Endothelial cell of umbilical vein (primary cell): ENCODE results near the gene OR4E1. TPM values are rescaled to one million over a fixed set of nuclear protein-coding genes. Genes with fewer than 3 reads are reported as not detected.

Source experiments
- BruUV-seq: library from RNA; stranded (reverse); fragments of 400-500 nt; replicated peaks from 2 replicates; lab custom pipeline; 2021; lab: Mats Ljungman, UMichigan
- CTCF ChIA-PET: fragments of 300-600, 350-600 bp; sonication (Branson Sonifier 250); formaldehyde crosslinking; loops from one replicate; lab custom pipeline; 2021; ENCODE audit warnings: antibody characterized with exemption, inconsistent platforms; lab: Charles Lee
- POLR2A ChIA-PET: fragments of 300-600, 350-600 bp; sonication (Branson Sonifier 250); formaldehyde crosslinking; loops from one replicate; lab custom pipeline; 2021; ENCODE audit warnings: antibody characterized with exemption, inconsistent platforms; lab: Charles Lee
- DNase-seq: peaks from one replicate; pipeline ENCODE4 v3.0.0-alpha.2; 2011; ENCODE audit warnings: low read depth, low spot score
- FAIRE-seq: peaks from 2 replicates; lab custom pipeline; 2011; peaks lifted over from hg19 to GRCh38; lab: Jason Lieb, UNC
- H2AFZ ChIP-seq: 2 replicates; pipeline ENCODE4 v1.6.0; 2012; ENCODE audit warnings: low read depth, low read length, control low read depth, inconsistent platforms
- H3K27ac ChIP-seq: 2 replicates; pipeline ENCODE4 v1.5.1; 2011; ENCODE audit warnings: low read depth, mild to moderate bottlenecking, control low read depth, low read length, moderate library complexity; ENCODE audit not compliant: insufficient read depth
- H3K27me3 ChIP-seq, 2 experiments: 2 replicates each; pipeline versions ENCODE4 v1.6.0 to v1.6.1; 2011; ENCODE audit warnings: low read length in 2 of 2, mixed read lengths in 1 of 2; ENCODE audit not compliant: control insufficient read depth in 2 of 2, insufficient read depth in 2 of 2
- H3K36me3 ChIP-seq, 2 experiments: 2 replicates in 1 of 2; 3 replicates in 1 of 2; pipeline ENCODE4 v1.5.1; 2011; ENCODE audit warnings: low read length in 2 of 2, mild to moderate bottlenecking in 1 of 2, moderate library complexity in 1 of 2; ENCODE audit not compliant: control insufficient read depth in 2 of 2, insufficient read depth in 2 of 2; ENCODE audit errors: extremely low read depth in 1 of 2
- H3K4me1 ChIP-seq: 3 replicates; pipeline ENCODE4 v1.5.1; 2011; ENCODE audit warnings: mild to moderate bottlenecking, low read length; ENCODE audit not compliant: control insufficient read depth, insufficient read depth; ENCODE audit errors: extremely low read depth
- H3K4me2 ChIP-seq: 2 replicates; pipeline ENCODE4 v1.6.1; 2011; ENCODE audit warnings: low read length, control low read depth, mixed read lengths; ENCODE audit not compliant: insufficient read depth
- H3K4me3 ChIP-seq, 3 experiments: fragments of 200-600 bp in 1 of 3; sonication (generic), shearing (Covaris generic) in 1 of 3; replicated peaks in 1 of 3; 2 replicates each; pipeline ENCODE4 v1.5.1; 2011 to 2016; ENCODE audit warnings: control low read depth in 3 of 3, low read length in 3 of 3, mild to moderate bottlenecking in 2 of 3, inconsistent platforms in 1 of 3, low read depth in 1 of 3, moderate library complexity in 1 of 3; ENCODE audit not compliant: insufficient read depth in 1 of 3
- H3K79me2 ChIP-seq: 2 replicates; pipeline ENCODE4 v1.6.0; 2012; ENCODE audit warnings: low read length, inconsistent platforms; ENCODE audit not compliant: control insufficient read depth, insufficient read depth
- H3K9ac ChIP-seq: replicated peaks from 2 replicates; pipeline ENCODE3; 2011; ENCODE audit warnings: low read length, control low read depth; ENCODE audit not compliant: insufficient read depth; ENCODE audit errors: extremely low read depth
- H3K9me1 ChIP-seq: replicated peaks from 3 replicates; pipeline ENCODE4 v1.6.0; 2011; ENCODE audit warnings: mild to moderate bottlenecking, low read length; ENCODE audit not compliant: control insufficient read depth, insufficient read depth; ENCODE audit errors: extremely low read depth
- H3K9me3 ChIP-seq: replicated peaks from 2 replicates; pipeline ENCODE4 v1.5.1; 2012; ENCODE audit warnings: low read length, inconsistent platforms; ENCODE audit not compliant: control insufficient read depth, insufficient read depth
- H4K20me1 ChIP-seq: replicated peaks from 2 replicates; pipeline ENCODE3; 2011; ENCODE audit warnings: mild to moderate bottlenecking, low read length; ENCODE audit not compliant: control insufficient read depth, insufficient read depth; ENCODE audit errors: extremely low read depth
- EZH2 ChIP-seq: IDR thresholded peaks from 2 replicates; pipeline ENCODE4 v1.6.1; 2012; ENCODE audit warnings: borderline replicate concordance, low read depth, mild to moderate bottlenecking, moderate library complexity, low read length, inconsistent platforms; ENCODE audit not compliant: severe bottlenecking
- FOS ChIP-seq: IDR thresholded peaks from 2 replicates; pipeline ENCODE4 v1.6.1; 2011; ENCODE audit warnings: mild to moderate bottlenecking, low read length, moderate library complexity, borderline replicate concordance; ENCODE audit not compliant: insufficient read depth
- GATA2 ChIP-seq: IDR thresholded peaks from 2 replicates; pipeline ENCODE4 v1.7.0; 2011; ENCODE audit warnings: low read depth, mild to moderate bottlenecking, moderate library complexity, mixed read lengths, low read length; ENCODE audit not compliant: insufficient read length, insufficient read depth
- JUN ChIP-seq: IDR thresholded peaks from 2 replicates; pipeline ENCODE4 v1.6.1; 2011; ENCODE audit warnings: borderline replicate concordance, low read depth; ENCODE audit not compliant: insufficient read length, insufficient read depth
- MYC ChIP-seq: IDR thresholded peaks from one replicate; pipeline ENCODE4 v1.6.1; 2011; ENCODE audit warnings: mild to moderate bottlenecking, low read depth, low read length
- POLR2A ChIP-seq: IDR thresholded peaks from 2 replicates; pipeline ENCODE4 v1.6.1; 2012; ENCODE audit warnings: low read depth, mild to moderate bottlenecking, control low read depth, low read length
- POLR2AphosphoS5 ChIP-seq: IDR thresholded peaks from 2 replicates; pipeline ENCODE4 v1.6.1; 2012; ENCODE audit warnings: low read depth, mild to moderate bottlenecking, control low read depth, low read length, moderate library complexity; ENCODE audit not compliant: insufficient read depth
- dilution Hi-C: fragments of 300-500 bp; cut with MboI; formaldehyde crosslinking; loops from one replicate; pipeline ENCODE4 v1.15.0; 2019; ENCODE audit warnings: low sequenced_read_pairs; ENCODE audit not compliant: extremely low pct_ligation_motif_present
- intact Hi-C: fragments of 100-400 bp; cut with micrococcal nuclease; formaldehyde crosslinking; loops from one replicate; pipeline ENCODE4 v1.10.0; 2022
- polyA plus RNA-seq, 4 experiments: library from polyadenylated mRNA; depleted of rRNA in 3 of 4; stranded (reverse) in 3 of 4; unstranded in 1 of 4; fragments of >200 nt; gene quantifications; 2 replicates each; pipeline versions ENCODE4 v1.2.1 to v1.2.3, GENCODE V29; 2011 to 2012; ENCODE audit warnings: missing spikeins in 1 of 4
- total RNA-seq: library from RNA; stranded (reverse); gene quantifications from 2 replicates; pipeline ENCODE4 v1.2.3, GENCODE V29; 2021
- TF ChIP-seq, protein P1 (sequence below): IDR thresholded peaks from 2 replicates; pipeline ENCODE4 v1.6.1; 2011; ENCODE audit not compliant: insufficient read depth, insufficient read length
- TF ChIP-seq, protein P2 (sequence below), 2 donors: IDR thresholded peaks; 1 replicate in 1 of 2; 2 replicates in 1 of 2; pipeline ENCODE4 v1.5.1; 2011; ENCODE audit warnings: low read length in 2 of 2, mild to moderate bottlenecking in 2 of 2, moderate library complexity in 2 of 2, control low read depth in 1 of 2, inconsistent platforms in 1 of 2, low read depth in 1 of 2; ENCODE audit not compliant: insufficient read depth in 1 of 2; ENCODE audit errors: extremely low read depth in 1 of 2

The OR4E1 gene
- total and polyA plus RNA-seq, 2 donors (not counting 3 experiments of a cell fraction or from before 2014, with no cell fraction given) = not detected

DNA sequence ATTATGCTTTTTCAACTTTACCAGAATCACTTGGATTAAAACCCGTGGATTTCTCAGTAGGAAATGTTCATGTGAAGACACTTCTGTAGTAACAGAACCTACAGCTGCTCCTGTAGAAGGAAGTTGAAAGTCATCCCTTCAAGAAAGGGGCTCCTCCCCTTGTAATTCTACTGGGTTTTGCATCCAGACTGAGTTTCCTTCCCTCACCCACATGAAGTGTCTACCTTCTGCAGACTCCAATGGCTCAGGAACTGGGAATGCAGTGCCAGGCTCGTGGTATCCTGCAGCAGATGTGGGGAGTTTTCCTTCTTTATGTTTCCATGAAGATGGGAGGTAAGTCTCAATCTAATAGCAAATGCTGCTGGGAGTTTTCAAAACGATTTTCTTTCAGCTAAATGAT, 30.9 kb downstream of the OR4E1 start:
- POLR2A ChIA-PET = no interaction called here
- CTCF ChIA-PET = no interaction called here
- dilution Hi-C loops = no loop called here

More for the DNA sequence above, 30.9 kb downstream of the OR4E1 start:
- FAIRE-seq (no peak), DNase-seq (no peak)
- H3K9me1 ChIP-seq = no peaks in the 10 kb centered on the region
- no peak overlapping the region for H3K27ac ChIP-seq
- no peak overlapping the region for H3K4me3 ChIP-seq
- H3K9me3 ChIP-seq = no peaks in the 10 kb centered on the region
- no peak overlapping the region for H2AFZ ChIP-seq
- H3K4me1 ChIP-seq = no peaks in the 10 kb centered on the region
- H3K4me2 ChIP-seq = no peak overlapping the region
- no peaks in the 10 kb centered on the region for H3K79me2 ChIP-seq
- H3K36me3 ChIP-seq = no peaks in the 10 kb centered on the region
- TF ChIP-seq MYC (no peak), POLR2A (no peak), POLR2AphosphoS5 (no peak), GATA2 (no peak), JUN (no peak), FOS (no peak), EZH2 (no peak)
- TF ChIP-seq, protein P1, sequence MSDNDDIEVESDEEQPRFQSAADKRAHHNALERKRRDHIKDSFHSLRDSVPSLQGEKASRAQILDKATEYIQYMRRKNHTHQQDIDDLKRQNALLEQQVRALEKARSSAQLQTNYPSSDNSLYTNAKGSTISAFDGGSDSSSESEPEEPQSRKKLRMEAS = no peak
- TF ChIP-seq, protein P2, sequence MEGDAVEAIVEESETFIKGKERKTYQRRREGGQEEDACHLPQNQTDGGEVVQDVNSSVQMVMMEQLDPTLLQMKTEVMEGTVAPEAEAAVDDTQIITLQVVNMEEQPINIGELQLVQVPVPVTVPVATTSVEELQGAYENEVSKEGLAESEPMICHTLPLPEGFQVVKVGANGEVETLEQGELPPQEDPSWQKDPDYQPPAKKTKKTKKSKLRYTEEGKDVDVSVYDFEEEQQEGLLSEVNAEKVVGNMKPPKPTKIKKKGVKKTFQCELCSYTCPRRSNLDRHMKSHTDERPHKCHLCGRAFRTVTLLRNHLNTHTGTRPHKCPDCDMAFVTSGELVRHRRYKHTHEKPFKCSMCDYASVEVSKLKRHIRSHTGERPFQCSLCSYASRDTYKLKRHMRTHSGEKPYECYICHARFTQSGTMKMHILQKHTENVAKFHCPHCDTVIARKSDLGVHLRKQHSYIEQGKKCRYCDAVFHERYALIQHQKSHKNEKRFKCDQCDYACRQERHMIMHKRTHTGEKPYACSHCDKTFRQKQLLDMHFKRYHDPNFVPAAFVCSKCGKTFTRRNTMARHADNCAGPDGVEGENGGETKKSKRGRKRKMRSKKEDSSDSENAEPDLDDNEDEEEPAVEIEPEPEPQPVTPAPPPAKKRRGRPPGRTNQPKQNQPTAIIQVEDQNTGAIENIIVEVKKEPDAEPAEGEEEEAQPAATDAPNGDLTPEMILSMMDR (IDR thresholded peaks at IDR 0.05; ENCODE audit: extremely low read depth in 1 of 2, insufficient read depth in 1 of 2, low read depth in 1 of 2, low read length in 2 of 2) = no peak
- H4K20me1 ChIP-seq = no peaks in the 10 kb centered on the region
- intact Hi-C loops = loop anchor here (10.0 kb wide), 1 partner anchor 72 kb away; no protein-coding TSS in a partner anchor
- BruUV-seq = no TSS peak
- no peak overlapping the region for H3K9ac ChIP-seq
- no peaks in the 10 kb centered on the region for H3K27me3 ChIP-seq
